Panc1 (cell line): Measurements from ENCODE around the gene MSI2. TPM values are rescaled to one million over a fixed set of nuclear protein-coding genes. Genes with fewer than 3 reads are reported as not detected.

Experiments
- ATAC-seq: fragments of 200-7000 bp; cut with Tn5 transposase; 2 replicates; pipeline ENCODE4 v1.9.1; 2020; ENCODE audit warnings: mild to moderate bottlenecking, moderate library complexity
- BruUV-seq: library from RNA; stranded (reverse); fragments of 400-500 nt; replicated peaks from 2 replicates; lab custom pipeline; 2021; lab: Mats Ljungman, UMichigan
- CTCF ChIA-PET: fragments of 300-600 bp; sonication (Branson Sonifier 250); formaldehyde crosslinking; loops from one replicate; lab custom pipeline; 2022; ENCODE audit warnings: antibody characterized with exemption; lab: Charles Lee
- POLR2A ChIA-PET: fragments of 300-600 bp; sonication (Branson Sonifier 250); formaldehyde crosslinking; loops from one replicate; lab custom pipeline; 2022; ENCODE audit warnings: antibody characterized with exemption; lab: Charles Lee
- DNase-seq: peaks from one replicate; pipeline ENCODE4 v3.0.0-alpha.2; 2010; ENCODE audit warnings: low read depth, low spot score
- H3K27ac ChIP-seq: 2 replicates; pipeline ENCODE4 v1.5.1; 2011; ENCODE audit warnings: mild to moderate bottlenecking, low read length, inconsistent platforms
- H3K27me3 ChIP-seq: fragments of 200-500 bp; sonication (Bioruptor generic); 2 replicates; pipeline ENCODE4 v1.6.0; 2014; ENCODE audit warnings: low read length, inconsistent platforms; ENCODE audit not compliant: control insufficient read depth, insufficient read depth
- H3K36me3 ChIP-seq: fragments of 200-500 bp; sonication (Bioruptor generic); 2 replicates; pipeline ENCODE4 v1.5.1; 2014; ENCODE audit warnings: inconsistent platforms, mild to moderate bottlenecking, low read length, moderate library complexity; ENCODE audit not compliant: control insufficient read depth, insufficient read depth
- H3K4me1 ChIP-seq: 2 replicates; pipeline ENCODE4 v1.5.1; 2011; ENCODE audit warnings: inconsistent platforms, mild to moderate bottlenecking, low read length, moderate library complexity; ENCODE audit not compliant: control insufficient read depth, insufficient read depth
- H3K4me3 ChIP-seq, 2 experiments: 2 replicates each; pipeline ENCODE4 v1.5.1; 2011 to 2012; ENCODE audit warnings: low read depth in 2 of 2, low read length in 2 of 2, mild to moderate bottlenecking in 2 of 2, inconsistent platforms in 1 of 2, moderate library complexity in 1 of 2
- H3K9me3 ChIP-seq: fragments of 200-500 bp; sonication (Bioruptor generic); 2 replicates; pipeline ENCODE4 v1.5.1; 2014; ENCODE audit warnings: low read depth, mild to moderate bottlenecking, inconsistent platforms, low read length, moderate library complexity; ENCODE audit not compliant: control insufficient read depth, insufficient read depth
- POLR2AphosphoS5 ChIP-seq: IDR thresholded peaks from 2 replicates; pipeline ENCODE4 v1.6.1; 2012; ENCODE audit warnings: mild to moderate bottlenecking, low read depth, low read length, moderate library complexity
- SIN3A ChIP-seq: IDR thresholded peaks from 2 replicates; pipeline ENCODE4 v1.6.1; 2012; ENCODE audit warnings: low read depth, mild to moderate bottlenecking, low read length, moderate library complexity, borderline replicate concordance; ENCODE audit not compliant: insufficient read depth
- TCF7L2 ChIP-seq: IDR thresholded peaks from 2 replicates; pipeline ENCODE4 v1.6.1; 2011; ENCODE audit warnings: mild to moderate bottlenecking, low read depth, low read length, inconsistent platforms
- in situ Hi-C: cut with HindIII; loops from 2 replicates; pipeline ENCODE4 v1.10.0; 2016; ENCODE audit warnings: low sequenced_read_pairs, low pct_unique_long_range_greater_than_20kb
- intact Hi-C: fragments of 100-400 bp; cut with micrococcal nuclease; formaldehyde crosslinking; loops from one replicate; pipeline ENCODE4 v1.10.0; 2022; ENCODE audit not compliant: unreplicated experiment
- total RNA-seq: library from RNA; stranded (reverse); gene quantifications from one replicate; pipeline ENCODE4 v1.2.1, GENCODE V29; 2021; ENCODE audit not compliant: unreplicated experiment
- TF ChIP-seq, protein P1 (sequence below): fragments of 450-650 bp; IDR thresholded peaks from 2 replicates; pipeline ENCODE4 v1.5.1; 2017; ENCODE audit warnings: mild to moderate bottlenecking
- TF ChIP-seq, protein P2 (sequence below), 2 experiments: IDR thresholded peaks; 2 replicates each; pipeline ENCODE4 v1.6.1; 2011 to 2012; ENCODE audit warnings: low read depth in 2 of 2, control low read depth in 1 of 2, low read length in 1 of 2, mild to moderate bottlenecking in 1 of 2, moderate library complexity in 1 of 2; ENCODE audit not compliant: insufficient read depth in 1 of 2

MSI2 gene
- total RNA-seq, 1 experiment from 2014 or later = 38.5 TPM

DNA sequence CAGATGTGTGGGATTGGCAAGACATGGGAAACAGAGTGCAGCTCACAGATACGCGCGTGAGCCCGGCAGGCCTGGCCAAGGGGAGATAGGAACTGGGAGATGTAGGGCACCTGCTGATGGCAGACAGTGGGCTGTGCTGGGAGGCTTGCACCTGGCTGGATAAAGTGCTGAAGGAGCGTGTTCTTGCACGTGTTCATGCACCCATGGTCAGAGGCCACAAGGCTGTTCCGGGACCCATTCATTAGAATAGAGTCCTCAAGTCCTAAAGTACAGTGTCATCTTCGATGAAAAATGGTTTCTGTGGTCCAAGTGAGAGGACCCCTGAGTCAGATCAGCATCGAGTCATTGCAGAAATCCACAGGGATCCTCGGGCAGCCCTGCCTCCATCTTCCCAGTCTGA is 252.3 kb downstream of the MSI2 start:
- BruUV-seq = no TSS peak
- intact Hi-C loops (no loop called here), in situ Hi-C loops (no loop called here)
- DNase-seq = no peak
- ATAC-seq = no peak
- Histone ChIP-seq H3K27ac (no peak overlapping the region), H3K4me1 (no peaks in the 10 kb centered on the region), H3K9me3 (no peaks in the 10 kb centered on the region), H3K4me3 (no peak overlapping the region), H3K36me3 (no peaks in the 10 kb centered on the region), H3K27me3 (no peaks in the 10 kb centered on the region)
- TF ChIP-seq SIN3A = no peak
- no peak for TF ChIP-seq POLR2AphosphoS5
- TF ChIP-seq, protein P1, sequence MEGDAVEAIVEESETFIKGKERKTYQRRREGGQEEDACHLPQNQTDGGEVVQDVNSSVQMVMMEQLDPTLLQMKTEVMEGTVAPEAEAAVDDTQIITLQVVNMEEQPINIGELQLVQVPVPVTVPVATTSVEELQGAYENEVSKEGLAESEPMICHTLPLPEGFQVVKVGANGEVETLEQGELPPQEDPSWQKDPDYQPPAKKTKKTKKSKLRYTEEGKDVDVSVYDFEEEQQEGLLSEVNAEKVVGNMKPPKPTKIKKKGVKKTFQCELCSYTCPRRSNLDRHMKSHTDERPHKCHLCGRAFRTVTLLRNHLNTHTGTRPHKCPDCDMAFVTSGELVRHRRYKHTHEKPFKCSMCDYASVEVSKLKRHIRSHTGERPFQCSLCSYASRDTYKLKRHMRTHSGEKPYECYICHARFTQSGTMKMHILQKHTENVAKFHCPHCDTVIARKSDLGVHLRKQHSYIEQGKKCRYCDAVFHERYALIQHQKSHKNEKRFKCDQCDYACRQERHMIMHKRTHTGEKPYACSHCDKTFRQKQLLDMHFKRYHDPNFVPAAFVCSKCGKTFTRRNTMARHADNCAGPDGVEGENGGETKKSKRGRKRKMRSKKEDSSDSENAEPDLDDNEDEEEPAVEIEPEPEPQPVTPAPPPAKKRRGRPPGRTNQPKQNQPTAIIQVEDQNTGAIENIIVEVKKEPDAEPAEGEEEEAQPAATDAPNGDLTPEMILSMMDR = no peak
- no peak for TF ChIP-seq TCF7L2
- TF ChIP-seq, protein P2, sequence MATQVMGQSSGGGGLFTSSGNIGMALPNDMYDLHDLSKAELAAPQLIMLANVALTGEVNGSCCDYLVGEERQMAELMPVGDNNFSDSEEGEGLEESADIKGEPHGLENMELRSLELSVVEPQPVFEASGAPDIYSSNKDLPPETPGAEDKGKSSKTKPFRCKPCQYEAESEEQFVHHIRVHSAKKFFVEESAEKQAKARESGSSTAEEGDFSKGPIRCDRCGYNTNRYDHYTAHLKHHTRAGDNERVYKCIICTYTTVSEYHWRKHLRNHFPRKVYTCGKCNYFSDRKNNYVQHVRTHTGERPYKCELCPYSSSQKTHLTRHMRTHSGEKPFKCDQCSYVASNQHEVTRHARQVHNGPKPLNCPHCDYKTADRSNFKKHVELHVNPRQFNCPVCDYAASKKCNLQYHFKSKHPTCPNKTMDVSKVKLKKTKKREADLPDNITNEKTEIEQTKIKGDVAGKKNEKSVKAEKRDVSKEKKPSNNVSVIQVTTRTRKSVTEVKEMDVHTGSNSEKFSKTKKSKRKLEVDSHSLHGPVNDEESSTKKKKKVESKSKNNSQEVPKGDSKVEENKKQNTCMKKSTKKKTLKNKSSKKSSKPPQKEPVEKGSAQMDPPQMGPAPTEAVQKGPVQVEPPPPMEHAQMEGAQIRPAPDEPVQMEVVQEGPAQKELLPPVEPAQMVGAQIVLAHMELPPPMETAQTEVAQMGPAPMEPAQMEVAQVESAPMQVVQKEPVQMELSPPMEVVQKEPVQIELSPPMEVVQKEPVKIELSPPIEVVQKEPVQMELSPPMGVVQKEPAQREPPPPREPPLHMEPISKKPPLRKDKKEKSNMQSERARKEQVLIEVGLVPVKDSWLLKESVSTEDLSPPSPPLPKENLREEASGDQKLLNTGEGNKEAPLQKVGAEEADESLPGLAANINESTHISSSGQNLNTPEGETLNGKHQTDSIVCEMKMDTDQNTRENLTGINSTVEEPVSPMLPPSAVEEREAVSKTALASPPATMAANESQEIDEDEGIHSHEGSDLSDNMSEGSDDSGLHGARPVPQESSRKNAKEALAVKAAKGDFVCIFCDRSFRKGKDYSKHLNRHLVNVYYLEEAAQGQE (IDR thresholded peaks at IDR 0.05; ENCODE audit: insufficient read depth in 1 of 2, low read depth in 2 of 2, low read length in 1 of 2) = no peak
- ChIA-PET CTCF (no interaction called here), POLR2A (no interaction called here)

DNA sequence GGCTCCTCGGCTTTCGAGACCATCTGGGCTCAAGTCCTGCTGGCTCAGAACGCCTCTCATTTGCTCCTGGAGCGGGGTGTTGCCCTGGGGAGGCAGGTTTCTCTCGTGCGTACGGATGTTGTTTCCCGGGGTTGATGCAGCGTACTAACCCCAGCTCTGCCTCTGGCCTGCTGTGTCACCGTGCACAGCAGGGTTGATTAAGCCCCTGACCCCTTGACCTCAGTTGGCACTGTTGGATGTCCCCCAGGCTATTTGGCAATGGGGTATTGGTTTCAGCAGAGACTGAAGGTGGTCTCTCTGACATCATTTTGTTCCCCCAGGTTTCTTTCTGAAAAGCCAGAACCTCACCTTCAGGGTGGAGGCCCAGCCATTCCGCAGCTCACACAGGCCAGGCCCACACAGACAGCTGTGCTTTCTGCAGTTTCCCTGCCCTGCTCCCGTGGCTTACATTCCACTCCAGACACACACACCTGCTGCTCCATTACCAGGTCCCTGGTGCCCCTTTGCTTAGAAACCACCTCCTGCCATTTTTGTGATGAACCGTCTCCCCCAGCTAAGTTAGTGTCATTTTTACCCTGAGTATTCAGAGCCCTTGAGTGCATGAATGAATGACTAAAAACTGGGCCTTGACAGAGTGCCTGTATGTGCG is 255.3 kb downstream of the MSI2 start:
- CTCF ChIA-PET = no interaction called here
- TF ChIP-seq, protein P1 = no peak
- TF ChIP-seq, protein P2 (IDR thresholded peaks at IDR 0.05; ENCODE audit: insufficient read depth in 1 of 2, low read depth in 2 of 2, low read length in 1 of 2) = no peak
- TF ChIP-seq TCF7L2 (no peak), SIN3A (no peak)
- no peak for DNase-seq
- Histone ChIP-seq H3K27ac (no peak overlapping the region), H3K4me1 (no peaks in the 10 kb centered on the region), H3K36me3 (no peaks in the 10 kb centered on the region), H3K4me3 (no peak overlapping the region), H3K9me3 (no peaks in the 10 kb centered on the region), H3K27me3 (no peaks in the 10 kb centered on the region)
- intact Hi-C loops = no loop called here
- in situ Hi-C loops = no loop called here
- no TSS peak for BruUV-seq
- POLR2A ChIA-PET = no interaction called here
- ATAC-seq = no peak
